NCI-H2081 treated with DMSO at 0.1 percent for 48 hours (cell line): ENCODE measurements around the gene RRAD.
"Not testable (repeated sequence)": the region's sequence is repeated elsewhere in the genome, so short reads cannot be mapped to it uniquely, and the experiment has no call there.

Experiments
- DNase-seq: peaks from one replicate; lab custom pipeline; 2025; lab: John Stamatoyannopoulos, UW

Gene RRAD

GRCh38 chr16:66899945-66900710 lies 25.2 kb downstream of the RRAD start:
- DNase-seq = no peak

DNA sequence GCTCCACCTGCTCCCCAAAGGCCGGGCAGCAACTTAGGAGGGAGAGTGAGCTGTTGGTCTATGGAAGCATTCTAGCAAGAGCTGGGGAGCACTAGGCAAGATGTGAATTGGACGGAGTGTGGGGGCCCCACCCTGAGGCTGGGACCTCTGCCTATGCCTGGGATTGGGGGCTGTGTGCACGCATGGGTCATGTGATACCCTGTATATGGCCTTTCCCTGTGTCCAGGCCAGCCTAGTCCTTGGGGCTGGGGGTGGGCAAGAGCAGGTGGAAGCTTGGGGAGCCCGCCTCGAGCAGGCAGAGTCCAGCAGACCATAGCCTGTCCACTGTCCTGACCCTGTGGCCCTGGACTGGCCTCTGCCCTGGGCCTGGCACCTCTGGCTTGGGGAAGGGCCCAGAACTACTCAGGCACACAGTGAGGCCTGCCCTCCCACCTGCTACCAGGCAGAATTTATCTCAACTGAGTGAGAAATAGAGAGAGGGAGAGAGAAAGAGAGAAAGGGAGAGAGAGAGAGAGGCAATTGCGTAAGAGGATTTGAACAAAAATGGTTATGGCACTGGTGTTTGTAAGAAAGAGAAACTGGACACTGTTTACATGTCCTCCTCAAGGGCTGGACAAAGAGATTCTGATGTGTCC lies 25.9 kb downstream of the RRAD start:
- DNase-seq = no peak

DNA sequence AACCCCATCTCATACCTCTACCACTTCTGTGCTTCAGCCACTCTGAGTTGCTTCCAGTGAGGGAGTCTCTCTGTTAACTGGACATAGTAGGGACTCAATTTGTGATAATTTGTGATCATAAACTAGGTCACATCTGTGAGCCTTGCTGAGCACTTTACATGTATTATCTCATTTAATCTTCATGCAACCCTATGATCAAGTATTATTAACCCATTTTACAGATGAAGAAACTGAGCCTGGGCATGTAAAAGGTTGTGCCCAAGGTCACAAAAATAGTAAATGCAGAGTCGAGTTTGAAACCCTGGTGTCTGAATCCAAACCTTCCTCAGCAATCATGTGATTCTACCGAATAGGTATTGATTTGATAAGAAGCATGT lies 26.4 kb downstream of the RRAD start:
- DNase-seq = no peak

DNA sequence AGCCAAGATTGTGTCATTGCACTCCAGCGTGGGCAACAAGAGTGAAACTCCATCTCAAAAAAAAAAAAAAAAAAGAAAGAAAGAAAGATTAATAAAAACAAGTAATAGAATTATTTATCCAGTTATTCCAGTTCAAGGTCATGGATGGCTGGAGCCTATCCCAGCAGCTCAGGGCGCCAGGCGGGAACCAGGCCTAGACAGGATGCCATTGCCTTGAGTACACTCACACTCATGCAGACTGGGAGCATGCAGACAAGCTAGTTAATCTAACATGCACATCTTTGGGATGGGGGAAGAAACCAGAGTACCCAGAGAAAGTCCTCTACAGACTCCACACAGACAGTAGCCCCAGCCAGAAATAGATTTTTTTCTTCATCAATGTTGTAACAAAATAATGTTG lies 27.1 kb downstream of the RRAD start:
- no peak for DNase-seq

DNA sequence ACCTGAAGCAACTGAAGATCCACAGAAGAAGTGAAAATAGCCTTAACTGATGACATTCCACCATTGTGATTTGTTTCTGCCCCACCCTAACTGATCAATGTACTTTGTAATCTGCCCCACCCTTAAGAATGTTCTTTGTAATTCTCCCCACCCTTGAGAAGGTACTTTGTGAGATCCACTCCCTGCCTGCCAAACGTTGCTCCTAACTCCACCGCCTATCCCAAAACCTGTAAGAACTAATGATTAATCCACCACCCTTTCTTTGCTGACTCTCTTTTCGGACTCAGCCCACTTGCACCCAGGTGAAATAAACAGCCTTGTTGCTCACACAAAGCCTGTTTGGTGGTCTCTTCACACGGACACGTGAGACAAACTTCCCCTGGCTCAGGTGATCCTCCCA lies 28.7 kb downstream of the RRAD start:
- not testable (repeated sequence) for DNase-seq

DNA sequence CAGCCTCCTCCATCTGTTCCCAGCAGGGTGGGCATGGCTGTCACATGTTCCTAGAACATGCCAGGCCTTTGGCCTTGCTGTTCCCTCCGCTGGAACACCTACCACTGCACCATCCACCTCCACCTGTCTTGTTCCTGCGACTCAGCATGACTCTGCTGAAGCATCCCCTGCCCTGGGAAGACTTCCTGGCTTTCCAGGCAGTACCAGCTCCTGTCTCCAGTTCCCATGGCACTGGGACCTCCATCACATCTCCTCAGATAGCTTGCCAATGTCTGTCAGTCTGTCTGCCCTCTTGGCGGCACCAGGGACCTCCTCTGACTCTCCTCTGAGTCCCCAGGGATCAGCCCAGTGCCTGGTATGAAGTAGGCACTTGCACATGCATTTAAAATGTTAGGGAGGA lies 29.3 kb downstream of the RRAD start:
- DNase-seq = no peak

- no peak for DNase-seq
Observed at GRCh38 chr16:66895689-66895979, 29.7 kb downstream of the RRAD start.

GRCh38 chr16:66894948-66895688 lies 30.2 kb downstream of the RRAD start:
- no peak for DNase-seq

DNA sequence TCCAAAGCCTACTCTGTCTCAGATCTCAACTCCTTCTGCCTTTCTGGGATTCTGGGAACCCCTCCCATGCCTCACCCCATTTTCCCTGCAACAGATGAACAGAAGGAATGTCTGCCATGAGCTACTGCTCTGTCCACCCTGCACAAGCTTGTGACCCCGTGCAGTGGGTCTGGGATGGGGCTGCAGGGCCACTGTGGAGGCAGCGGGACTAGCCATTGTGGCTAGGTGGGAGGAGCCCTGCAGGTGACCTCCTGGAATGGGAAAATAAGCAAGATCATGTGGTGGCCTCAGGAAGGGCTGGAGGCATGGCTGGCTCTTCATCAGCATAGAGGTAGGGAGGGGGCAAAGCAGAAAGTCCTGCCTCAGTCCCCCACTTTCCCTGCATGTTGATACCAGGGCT lies 31.3 kb downstream of the RRAD start:
- DNase-seq = no peak

DNA sequence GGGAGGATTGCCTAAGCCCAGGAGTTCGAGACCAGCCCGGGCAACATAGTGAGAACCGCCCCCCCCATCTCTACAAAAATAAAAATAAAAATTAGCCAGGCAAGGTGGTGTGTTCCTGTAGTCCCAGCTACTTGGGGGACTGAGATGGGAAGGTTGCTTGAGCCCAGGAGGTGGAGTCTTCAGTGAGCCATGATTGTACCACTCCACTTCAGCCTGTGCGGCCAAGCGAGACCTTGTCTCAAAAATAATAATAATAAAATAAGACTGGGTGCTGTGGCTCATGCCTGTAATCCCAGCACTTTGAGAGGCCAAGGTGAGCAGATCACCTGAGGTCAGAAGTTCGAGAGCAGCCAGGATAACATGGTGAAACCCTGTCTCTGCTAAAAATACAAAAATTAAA lies 33.5 kb downstream of the RRAD start:
- DNase-seq = no peak

- DNase-seq = no peak
Observed at GRCh38 chr16:66891360-66891759, 34.0 kb downstream of the RRAD start.

DNA sequence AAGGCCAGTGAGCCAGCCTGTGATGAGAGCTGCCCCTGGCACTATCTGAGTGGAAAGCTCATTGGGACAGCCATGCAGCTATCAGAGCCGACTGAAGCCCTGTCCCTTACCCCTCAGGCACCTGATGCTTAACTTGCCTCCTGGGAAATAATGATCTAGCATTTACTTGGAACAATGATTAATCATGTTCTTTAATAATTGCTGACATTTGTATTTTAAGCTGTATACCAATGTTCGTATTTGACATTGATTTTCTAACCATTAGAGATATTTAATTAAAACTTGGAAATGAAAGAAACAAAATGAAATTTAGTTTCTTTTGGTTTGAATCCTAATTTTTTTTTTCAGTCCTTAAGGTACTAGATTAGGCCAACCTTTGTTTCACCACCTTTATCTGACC lies 34.5 kb downstream of the RRAD start:
- no peak for DNase-seq

DNA sequence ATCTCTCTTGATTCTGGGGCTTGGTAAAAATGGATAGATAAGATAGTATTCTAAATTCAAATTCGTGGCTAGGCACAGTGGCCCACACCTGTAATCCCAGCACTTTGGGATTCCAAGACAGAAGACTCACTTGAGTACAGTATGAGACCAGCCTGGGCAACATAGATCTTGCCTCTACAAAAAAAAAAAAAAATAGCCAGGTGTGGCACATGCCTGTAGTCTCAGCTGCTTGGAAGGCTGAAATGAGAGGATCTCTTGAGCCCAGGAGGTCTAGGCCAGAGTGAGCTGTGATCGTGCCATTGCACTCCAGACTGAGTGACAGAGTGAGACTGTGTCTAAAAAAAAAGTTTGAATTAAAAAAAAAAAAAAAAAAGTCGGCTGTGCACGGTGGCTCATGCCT lies 35.7 kb downstream of the RRAD start:
- no peak for DNase-seq

DNA sequence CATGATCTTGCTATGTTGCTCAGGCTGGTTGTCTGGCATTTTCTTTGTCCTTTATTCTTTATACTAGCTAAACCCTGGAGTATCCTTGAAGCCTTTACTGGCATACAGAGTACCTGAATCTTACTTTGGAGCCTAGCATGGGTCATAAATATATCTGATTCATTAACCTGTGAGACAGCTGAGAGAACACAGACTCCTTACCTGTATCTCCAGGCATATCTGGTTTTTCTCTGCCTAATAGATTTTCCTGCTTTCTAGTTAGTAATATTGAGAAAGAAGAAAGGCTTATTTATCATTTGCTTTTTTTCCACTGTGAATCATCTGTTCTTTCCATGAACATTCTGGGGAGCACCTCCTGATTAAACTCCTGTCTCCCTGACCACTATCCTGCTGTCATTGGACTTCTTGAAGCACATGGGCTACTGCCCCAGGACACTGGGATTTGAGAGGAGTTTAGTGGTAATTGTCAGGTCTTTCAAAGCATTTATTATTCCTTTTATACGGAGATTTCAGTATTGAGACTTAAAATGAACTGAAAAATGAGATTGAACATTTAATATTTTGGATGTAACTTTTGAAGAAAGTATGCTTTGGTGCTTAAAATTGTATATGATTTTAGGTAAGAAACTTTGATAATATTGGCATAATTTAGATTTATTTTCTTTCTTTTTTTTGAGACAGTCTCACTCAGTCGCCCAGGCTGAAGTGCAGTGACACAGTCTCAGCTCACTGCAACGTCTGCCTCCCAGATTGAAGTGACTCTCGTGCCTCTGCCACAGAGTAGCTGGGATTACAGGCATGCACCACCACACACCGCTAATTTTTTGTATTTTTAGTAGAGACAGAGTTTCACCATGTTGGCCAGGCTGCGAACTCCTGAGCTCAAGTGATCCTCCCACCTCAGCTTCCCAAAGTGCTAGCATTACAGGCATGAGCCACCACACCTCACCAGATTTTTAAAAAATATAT lies 36.4 kb downstream of the RRAD start:
- no peak for DNase-seq

DNA sequence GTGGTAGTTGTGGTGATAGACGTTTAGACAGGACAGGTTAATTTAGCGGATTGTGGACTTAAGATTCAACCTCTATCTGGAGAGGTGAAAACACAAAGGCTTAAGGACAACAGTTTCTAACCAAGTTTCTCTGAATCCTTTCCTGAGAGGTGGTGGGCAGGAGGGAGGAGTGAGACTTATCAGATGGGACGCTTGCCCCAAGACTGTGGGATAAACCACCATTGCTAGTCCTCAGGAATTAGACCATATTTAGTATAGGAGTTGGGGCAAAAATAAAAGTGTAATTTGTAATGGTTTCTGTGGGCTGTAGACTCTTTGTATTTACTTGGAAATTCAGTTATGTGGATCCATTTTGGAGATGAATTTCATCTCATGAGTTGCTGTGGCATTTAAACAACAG lies 38.4 kb downstream of the RRAD start:
- no peak for DNase-seq

- DNase-seq = no peak
Observed at GRCh38 chr16:66886321-66886720, 39.0 kb downstream of the RRAD start.

- no peak for DNase-seq
Observed at GRCh38 chr16:66885491-66885890, 39.8 kb downstream of the RRAD start.

DNA sequence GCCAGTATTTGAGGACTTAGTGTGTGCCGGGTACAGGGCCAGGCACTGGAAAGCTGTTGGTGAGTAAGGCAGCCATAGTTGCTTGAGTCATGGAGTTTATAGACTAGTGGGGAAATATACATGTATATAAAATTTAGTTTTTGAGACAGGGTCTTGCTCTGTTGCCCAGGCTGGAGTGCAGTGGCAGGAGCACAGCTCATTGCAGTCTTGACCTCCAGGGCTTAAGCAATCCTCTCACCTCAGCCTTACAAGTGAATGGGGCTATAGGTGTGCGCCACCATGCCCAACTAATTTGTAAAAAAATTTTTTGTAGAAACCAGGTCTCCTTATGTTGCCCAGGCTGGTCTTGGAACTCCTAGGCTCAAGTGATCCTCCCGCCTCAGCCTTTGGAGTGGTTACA lies 42.6 kb downstream of the RRAD start:
- no peak for DNase-seq

- DNase-seq = no peak
Observed at GRCh38 chr16:66881964-66882508, 43.3 kb downstream of the RRAD start.

DNA sequence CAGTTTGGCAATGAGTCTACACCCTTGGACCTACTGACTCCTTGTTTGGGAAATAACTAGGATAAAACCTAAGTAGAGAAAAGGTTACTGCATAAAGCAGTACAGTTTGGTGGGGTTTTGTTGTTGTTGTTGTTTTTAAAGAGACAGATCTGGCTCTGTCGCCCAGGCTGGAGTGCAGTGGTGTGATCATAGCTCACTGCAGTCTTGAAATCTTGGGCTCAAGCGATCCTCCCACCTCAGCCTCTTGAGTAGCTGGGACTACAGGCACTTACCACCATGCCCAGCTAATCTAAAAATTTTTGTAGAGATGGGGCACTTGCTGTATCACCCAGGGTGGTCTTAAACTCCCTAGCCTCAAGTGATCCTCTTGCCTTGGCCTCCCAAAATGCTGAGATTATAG lies 43.8 kb downstream of the RRAD start:
- no peak for DNase-seq

GRCh38 chr16:66881014-66881417 lies 44.3 kb downstream of the RRAD start:
- DNase-seq = no peak
